NOMO-1 treated with dmso at 0.1 percent for 144 hours (cell line): ENCODE data around the gene ROCK2.
"Not testable (repeated sequence)": the region's sequence is repeated elsewhere in the genome, so short reads cannot be mapped to it uniquely, and the experiment has no call there.

Experiments
- DNase-seq: peaks from one replicate; lab custom pipeline; 2025; ENCODE audit not compliant: unreplicated experiment; lab: John Stamatoyannopoulos, UW

The ROCK2 gene

GRCh38 chr2:11239666-11240462 lies 104.6 kb downstream of the ROCK2 start:
- no peak for DNase-seq

GRCh38 chr2:11239147-11239546 lies 105.3 kb downstream of the ROCK2 start:
- DNase-seq, result no peak

GRCh38 chr2:11237122-11237521 lies 107.3 kb downstream of the ROCK2 start:
- no peak for DNase-seq

GRCh38 chr2:11236335-11236734 lies 108.1 kb downstream of the ROCK2 start:
- no peak for DNase-seq

- DNase-seq, result no peak
Measured at GRCh38 chr2:11235583-11235982, 108.9 kb downstream of the ROCK2 start.

- DNase-seq, result no peak
Measured at GRCh38 chr2:11234309-11234708, 110.1 kb downstream of the ROCK2 start.

- not testable (repeated sequence) for DNase-seq
Measured at GRCh38 chr2:11231193-11231592, 113.2 kb downstream of the ROCK2 start.

- no peak for DNase-seq
Measured at GRCh38 chr2:11228692-11229091, 115.7 kb downstream of the ROCK2 start.

GRCh38 chr2:11227595-11227994 lies 116.8 kb downstream of the ROCK2 start:
- no peak for DNase-seq

- DNase-seq, result peak; percentile 24
Measured at GRCh38 chr2:11224887-11225286, 119.5 kb downstream of the ROCK2 start.

- no peak for DNase-seq
Measured at GRCh38 chr2:11222845-11223244, 121.6 kb downstream of the ROCK2 start.

- no peak for DNase-seq
Measured at GRCh38 chr2:11220445-11220844, 124.0 kb downstream of the ROCK2 start.

- no peak for DNase-seq
Measured at GRCh38 chr2:11215407-11215806, 129.0 kb downstream of the ROCK2 start.

- no peak for DNase-seq
Measured at GRCh38 chr2:11214770-11215169, 129.7 kb downstream of the ROCK2 start.

- no peak for DNase-seq
Measured at GRCh38 chr2:11213975-11214374, 130.5 kb downstream of the ROCK2 start.

- DNase-seq, result no peak
Measured at GRCh38 chr2:11213090-11213638, 131.3 kb downstream of the ROCK2 start.

GRCh38 chr2:11212645-11213044 lies 131.8 kb downstream of the ROCK2 start:
- DNase-seq, result no peak

- DNase-seq, result no peak
Measured at GRCh38 chr2:11208083-11208482, 136.4 kb downstream of the ROCK2 start.

- no peak for DNase-seq
Measured at GRCh38 chr2:11203480-11203879, 141.0 kb downstream of the ROCK2 start.

- no peak for DNase-seq
Measured at GRCh38 chr2:11201969-11202368, 142.5 kb downstream of the ROCK2 start.

GRCh38 chr2:11200651-11201050 lies 143.8 kb downstream of the ROCK2 start:
- DNase-seq, result no peak

GRCh38 chr2:11196246-11196645 lies 148.2 kb downstream of the ROCK2 start:
- DNase-seq, result no peak

GRCh38 chr2:11187731-11188130 lies 156.7 kb downstream of the ROCK2 start:
- DNase-seq, result peak; percentile 18
